Measurements from ENCODE around the gene DNM3.

Gene DNM3

GRCh38 chr1:172120381-172120780 is 279.1 kb downstream of the DNM3 start:
- no peak for DNase-seq

- no peak for DNase-seq
These were observed 279.9 kb downstream of the DNM3 start for GRCh38 chr1:172121081-172121717.

DNA sequence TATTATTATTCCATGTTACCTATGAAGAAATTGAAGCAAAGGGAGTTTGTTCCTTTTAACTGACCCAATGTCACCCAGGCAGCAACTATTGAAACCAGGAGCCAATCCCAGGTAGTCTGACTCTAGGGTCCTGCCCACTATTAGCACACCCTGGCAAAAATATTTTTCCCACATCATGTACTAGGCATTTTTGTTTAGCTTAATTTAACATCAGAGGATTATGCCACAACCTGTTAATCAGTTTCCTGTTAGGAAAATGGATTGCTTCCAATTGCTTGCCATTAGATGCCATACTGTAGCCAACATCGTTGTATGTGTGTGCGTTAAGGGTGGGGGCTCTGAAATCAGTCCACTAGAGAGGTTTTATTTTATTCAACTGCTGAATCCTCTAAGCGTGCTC is 281.1 kb downstream of the DNM3 start:
- DNase-seq = no peak

DNA sequence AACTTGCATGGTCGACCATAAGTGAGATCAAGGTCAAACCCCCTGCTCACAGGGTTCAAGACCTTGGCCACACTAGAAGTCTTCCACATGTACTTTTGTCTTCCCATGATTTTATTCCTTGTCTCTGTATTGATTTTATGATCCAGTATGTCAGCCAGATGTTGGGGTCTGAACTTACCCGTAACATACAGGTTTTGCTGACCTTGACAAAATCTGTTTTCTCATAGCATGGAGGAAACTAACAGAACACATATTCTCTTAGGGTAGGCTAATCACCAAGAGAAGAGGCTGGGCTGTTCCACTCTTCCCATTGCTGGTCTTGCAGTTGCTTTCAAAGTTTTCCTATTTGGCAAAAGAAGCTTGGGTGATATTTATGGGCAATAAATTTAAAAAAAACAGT is 284.0 kb downstream of the DNM3 start:
- no peak for DNase-seq

GRCh38 chr1:172125812-172126430 is 284.6 kb downstream of the DNM3 start:
- no peak for DNase-seq

- no peak for DNase-seq
These were observed 291.5 kb downstream of the DNM3 start for GRCh38 chr1:172132836-172133235.

DNA sequence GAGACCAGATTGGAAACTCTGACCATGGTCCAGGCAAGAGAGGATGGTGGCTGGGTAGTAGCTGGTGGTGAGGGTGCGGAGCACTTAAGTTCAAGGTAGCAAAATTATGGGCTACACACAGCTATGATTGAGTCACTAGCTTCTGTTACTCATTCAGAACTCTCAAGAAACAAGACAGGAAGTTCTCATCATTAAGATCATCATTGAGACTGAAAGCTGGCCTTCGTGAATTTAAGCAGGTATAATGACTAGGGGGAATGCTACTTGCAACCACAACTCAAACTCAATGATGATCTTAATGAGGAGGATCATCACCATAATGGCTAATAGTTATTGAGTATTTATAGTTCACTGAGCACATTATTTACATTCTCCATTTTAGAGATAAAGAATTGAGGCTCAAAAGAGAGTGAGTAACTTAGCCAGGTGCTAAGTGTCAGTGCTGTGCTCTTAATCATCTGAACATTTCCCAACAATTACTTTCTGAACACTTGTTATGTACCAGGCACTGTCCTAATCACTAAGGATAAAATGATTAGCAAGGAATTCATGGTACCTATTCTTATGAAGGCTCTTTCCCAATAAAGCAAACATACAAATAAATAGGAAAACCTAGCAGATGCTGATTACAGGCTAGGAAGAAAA is 292.9 kb downstream of the DNM3 start:
- DNase-seq = no peak

GRCh38 chr1:172135076-172135672 is 293.9 kb downstream of the DNM3 start:
- DNase-seq = no peak

DNA sequence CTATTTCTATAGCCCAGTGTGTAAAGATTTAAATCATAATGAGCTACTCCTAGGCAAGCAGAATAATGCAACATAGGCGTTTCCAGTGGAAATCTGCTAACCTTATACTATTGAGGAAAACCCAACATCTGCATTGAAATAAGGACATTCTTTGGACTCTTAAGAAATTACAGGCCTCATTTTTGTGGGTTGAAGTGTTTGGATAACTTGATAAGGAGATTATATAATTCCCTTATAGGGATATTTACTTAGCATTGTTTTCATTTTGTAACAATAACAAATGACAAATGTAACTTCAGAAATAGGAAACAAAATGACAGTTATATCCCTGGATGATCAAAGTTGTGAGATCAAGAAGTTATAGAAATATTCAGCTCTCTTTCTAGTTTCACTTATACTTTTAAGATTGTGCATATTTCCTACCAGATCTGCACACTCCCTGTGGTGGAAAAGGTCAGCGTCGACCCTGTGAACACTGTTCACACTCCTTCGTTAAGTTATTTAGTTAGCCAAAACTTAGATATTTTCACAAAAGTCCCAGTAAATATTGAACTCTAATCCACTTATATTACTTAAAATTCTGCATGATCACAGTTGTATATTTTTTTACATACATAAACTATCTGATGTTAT is 294.8 kb downstream of the DNM3 start:
- DNase-seq = no peak

DNA sequence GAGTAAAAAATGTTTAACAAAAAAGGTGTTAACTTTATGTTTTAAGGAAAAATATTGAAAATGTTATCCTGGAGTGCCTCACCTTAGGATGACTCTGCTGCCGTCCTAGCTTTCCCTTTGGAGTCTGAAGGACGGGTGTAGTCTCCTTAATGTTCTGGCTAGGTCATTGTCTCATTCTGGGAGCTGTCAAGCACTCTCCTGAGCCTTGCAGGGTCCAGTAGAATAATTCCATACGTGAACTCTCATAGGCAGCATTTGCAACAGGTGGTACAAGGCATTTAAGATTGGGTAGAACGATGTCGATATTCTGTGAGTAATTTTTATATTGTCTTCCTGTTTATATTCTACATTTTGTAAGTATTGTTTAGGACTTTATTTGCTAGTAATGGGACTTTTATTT is 295.6 kb downstream of the DNM3 start:
- no peak for DNase-seq

- no peak for DNase-seq
These were observed 296.6 kb downstream of the DNM3 start for GRCh38 chr1:172137703-172138454.

GRCh38 chr1:172138634-172139033 is 297.3 kb downstream of the DNM3 start:
- DNase-seq = no peak

GRCh38 chr1:172139196-172139595 is 297.9 kb downstream of the DNM3 start:
- no peak for DNase-seq

DNA sequence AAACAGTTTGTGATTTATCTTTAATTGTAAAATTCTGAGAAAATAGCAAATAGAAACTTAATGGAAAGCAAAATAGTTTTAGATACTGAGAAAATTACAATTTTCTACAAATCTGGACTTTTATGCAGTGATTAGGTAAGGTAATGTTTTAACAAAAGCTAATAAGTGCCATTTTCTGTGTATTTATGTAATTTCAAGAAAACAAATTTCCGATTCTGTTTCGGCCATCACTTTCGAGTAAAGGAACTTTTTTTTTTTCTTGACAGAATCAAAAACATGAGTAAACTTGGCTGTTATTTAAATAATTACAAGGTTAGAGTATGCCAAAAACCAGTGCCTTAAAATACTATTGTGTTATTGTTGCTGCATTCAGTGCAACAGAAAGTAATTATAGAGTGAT is 298.8 kb downstream of the DNM3 start:
- no peak for DNase-seq

- DNase-seq = no peak
These were observed 299.3 kb downstream of the DNM3 start for GRCh38 chr1:172140591-172140990.

DNA sequence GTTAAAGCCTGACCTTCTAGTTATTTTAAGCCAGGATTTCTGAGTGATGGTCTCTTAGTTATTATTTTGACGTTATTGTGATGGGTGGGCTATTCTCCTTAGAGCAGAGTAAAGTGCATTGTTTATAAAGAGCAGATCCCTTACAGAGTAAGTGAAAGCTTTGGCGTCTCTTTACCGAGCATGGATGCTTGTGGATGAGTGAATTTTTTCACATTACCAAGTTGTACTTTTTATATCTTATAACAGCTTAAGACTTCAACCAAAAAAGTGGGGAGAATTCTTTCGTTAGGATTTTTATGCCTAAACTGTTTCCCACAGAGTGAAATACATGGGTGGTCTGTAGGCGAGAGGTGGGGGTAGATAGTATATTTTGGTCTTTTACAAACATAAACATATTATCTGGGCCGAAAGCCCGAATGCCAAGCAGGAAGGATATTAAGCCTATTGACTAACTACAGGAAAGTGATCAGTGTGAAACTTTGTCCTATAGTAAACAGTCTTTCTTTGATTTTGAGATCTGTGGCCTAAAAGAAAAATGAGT is 300.1 kb downstream of the DNM3 start:
- no peak for DNase-seq

GRCh38 chr1:172142324-172142723 is 301.0 kb downstream of the DNM3 start:
- DNase-seq = no peak

DNA sequence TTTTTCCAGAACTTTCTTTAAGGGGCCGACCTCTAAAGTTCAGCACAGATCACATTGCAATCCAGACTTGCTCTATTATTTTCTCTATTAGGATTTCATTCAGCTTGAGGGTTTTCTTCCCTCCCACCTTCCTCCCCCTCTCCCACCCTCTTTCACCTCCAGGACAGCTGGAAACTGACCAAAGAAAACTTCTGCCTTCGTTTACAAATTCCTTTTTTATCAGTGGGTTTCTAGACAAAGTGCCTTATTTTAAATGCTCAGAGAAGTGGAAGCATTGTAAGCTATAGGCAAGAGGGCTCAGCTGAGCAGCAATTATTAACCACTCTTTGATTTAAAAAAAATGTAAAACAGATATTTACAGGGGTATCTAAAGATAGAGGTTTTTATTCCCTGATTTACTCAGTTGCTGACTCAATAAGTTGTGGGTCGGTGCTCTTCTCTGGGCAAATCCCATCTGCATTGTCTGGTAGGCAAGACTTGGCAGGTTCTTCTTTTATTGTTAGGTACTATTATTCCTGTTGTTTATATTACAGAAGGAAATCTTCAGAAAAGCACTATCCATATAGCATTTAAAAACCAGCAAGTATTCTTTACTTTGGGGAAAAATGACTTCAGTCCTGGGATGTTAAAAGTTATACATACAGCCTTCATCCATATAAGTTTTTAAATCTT is 302.2 kb downstream of the DNM3 start:
- no peak for DNase-seq

DNA sequence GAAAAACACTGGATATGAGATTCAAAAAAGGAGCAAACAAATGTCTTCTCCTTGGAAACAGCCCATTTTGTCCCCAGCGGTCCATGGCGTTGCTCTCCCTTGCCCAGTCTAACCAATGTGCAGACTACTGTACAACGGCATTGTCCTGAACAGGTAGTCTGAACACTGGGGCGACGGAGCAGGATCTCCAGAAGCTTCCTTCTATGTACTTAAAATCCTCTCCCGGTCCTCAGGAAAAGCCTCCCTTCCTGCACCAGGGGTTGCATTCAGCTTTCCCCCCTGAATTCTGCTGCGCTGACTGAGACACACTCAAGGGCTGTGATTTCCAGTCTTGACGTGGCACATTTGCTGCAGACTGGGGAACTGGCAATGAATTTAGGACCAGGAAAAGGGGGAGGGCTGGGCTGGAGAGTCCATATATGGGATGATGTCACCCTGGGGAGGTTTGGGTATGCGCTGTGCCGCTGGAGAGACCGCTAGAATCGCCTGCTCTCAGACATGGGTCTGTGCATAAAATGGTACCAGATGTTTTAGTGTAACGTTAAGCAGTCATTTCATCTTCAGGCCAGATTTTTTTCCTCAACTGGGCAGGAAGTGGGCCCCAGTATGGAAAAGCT is 303.3 kb downstream of the DNM3 start:
- DNase-seq = no peak

- DNase-seq = no peak
These were observed 303.9 kb downstream of the DNM3 start for GRCh38 chr1:172145231-172145651.

DNA sequence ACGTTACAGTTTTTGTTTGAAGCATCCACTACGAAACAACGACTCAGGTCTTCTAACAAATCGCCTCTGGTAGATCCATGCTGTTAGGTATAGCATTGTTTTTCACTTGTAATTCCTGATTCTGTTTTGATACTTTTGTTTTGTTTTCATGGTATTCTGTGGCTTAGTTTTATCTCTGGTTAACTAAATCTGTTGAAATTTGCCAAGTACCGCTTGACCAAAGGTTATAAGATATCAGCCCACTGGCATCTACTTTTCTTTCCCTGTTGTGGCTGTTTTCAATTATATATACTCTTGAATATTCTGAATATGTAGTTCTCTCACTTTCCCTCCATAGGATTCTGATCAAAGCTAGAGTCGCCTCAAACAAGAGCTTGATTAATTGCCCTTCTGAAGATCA is 304.4 kb downstream of the DNM3 start:
- no peak for DNase-seq

All from NCI-H1436 (cell line).